Measurements from ENCODE around the gene FBXL16. TPM values are rescaled to one million over a fixed set of nuclear protein-coding genes. Genes with fewer than 3 reads are reported as not detected.

Gene FBXL16
- polyA plus RNA-seq, 1 of the 3 experiments (the other 2 are of a cell fraction), result 19.8 TPM

DNA sequence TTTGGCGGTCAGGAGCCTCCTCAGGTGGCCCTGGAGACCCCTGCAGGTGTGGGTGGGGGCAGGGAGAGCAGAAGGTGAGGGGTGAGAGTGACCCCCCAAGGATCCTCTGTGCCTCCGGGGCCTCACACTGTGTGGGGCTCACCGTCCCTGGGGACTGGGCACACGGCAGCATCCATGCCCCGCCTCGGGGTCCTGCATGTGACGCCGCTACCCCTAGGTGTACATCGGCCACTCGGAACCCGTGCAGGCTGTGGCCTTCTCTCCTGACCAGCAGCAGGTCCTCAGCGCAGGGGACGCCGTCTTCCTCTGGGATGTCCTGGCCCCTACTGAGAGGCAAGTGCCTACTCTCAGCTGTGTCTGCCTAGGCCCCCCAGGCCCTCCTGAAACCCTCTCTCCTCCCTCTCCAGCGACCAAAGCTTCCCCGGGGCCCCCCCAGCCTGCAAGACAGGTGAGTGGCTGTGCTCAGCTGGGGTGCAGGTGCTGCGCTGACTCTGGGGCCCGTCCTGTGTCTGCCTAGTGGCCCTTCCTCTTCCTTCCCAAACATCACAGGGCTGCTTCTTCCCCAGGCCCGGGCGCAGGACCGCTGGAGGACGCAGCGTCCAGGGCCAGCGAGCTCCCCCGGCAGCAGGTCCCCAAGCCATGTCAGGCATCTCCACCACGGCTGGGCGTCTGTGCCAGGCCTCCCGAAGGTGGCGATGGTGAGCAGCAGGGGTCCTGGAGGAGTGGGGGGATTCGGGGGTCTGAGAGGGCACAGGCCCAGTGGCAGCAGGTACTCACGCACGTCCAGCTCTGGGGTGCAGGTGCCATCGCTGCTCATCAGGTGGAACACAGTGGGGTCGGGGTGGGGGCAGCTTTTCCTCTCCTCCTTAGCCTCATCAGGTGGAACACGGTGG lies 46.7 kb downstream of the FBXL16 start:
- no peaks in the 10 kb centered on the region for H3K79me2 ChIP-seq (ENCODE audit: insufficient read depth)
- ChIA-PET POLR2A (interaction anchor here (0.8 to 1.2 kb wide), 2 partner anchors 9 to 29 kb away, joined by 3 to 4 read pairs; no protein-coding TSS in a partner anchor), CTCF (interaction anchor here (0.7 to 6.7 kb wide), 7 partner anchors 9 to 32 kb away, joined by 3 to 92 read pairs (median 7); partner anchors contain the start of genes RHBDL1, RHOT2, STUB1 and WDR24)
- peaks cover 3 to 35% of the 10 kb centered on the region in 2 experiments; a peak in 3 of 4 replicates for H3K4me1 ChIP-seq (ENCODE audit: control insufficient read depth in 1 of 2, insufficient read depth in 2 of 2, low read depth in 1 of 2, low read length in 1 of 2)
- H3K9me3 ChIP-seq, result no peaks in the 10 kb centered on the region
- no peaks in the 10 kb centered on the region for H4K20me1 ChIP-seq (ENCODE audit: insufficient read depth)
- no peak for TF ChIP-seq EZH2phosphoT487 (IDR thresholded peaks at IDR 0.05; ENCODE audit: borderline replicate concordance, low read depth)
- no peak for TF ChIP-seq MXI1 (IDR thresholded peaks at IDR 0.05; ENCODE audit: low read depth, low read length)
- TF ChIP-seq, protein P1, sequence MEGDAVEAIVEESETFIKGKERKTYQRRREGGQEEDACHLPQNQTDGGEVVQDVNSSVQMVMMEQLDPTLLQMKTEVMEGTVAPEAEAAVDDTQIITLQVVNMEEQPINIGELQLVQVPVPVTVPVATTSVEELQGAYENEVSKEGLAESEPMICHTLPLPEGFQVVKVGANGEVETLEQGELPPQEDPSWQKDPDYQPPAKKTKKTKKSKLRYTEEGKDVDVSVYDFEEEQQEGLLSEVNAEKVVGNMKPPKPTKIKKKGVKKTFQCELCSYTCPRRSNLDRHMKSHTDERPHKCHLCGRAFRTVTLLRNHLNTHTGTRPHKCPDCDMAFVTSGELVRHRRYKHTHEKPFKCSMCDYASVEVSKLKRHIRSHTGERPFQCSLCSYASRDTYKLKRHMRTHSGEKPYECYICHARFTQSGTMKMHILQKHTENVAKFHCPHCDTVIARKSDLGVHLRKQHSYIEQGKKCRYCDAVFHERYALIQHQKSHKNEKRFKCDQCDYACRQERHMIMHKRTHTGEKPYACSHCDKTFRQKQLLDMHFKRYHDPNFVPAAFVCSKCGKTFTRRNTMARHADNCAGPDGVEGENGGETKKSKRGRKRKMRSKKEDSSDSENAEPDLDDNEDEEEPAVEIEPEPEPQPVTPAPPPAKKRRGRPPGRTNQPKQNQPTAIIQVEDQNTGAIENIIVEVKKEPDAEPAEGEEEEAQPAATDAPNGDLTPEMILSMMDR (IDR thresholded peaks at IDR 0.05), result peak; percentile 33
- no peak for TF ChIP-seq RAD21 (IDR thresholded peaks at IDR 0.05; ENCODE audit: low read length)
- TF ChIP-seq POLR2AphosphoS5 (IDR thresholded peaks at IDR 0.05; ENCODE audit: low read depth, low read length), result no peak
- no peak for TF ChIP-seq CHD2 (IDR thresholded peaks at IDR 0.05; ENCODE audit: low read length, partially characterized antibody)
- H3K4me2 ChIP-seq, result no peak overlapping the region
- H2AFZ ChIP-seq (ENCODE audit: low read depth), result no peak overlapping the region
- peaks cover 0 to 56% of the 10 kb centered on the region in 2 experiments for H3K36me3 ChIP-seq (replicated peaks in 1 of 2; ENCODE audit: control insufficient read depth in 1 of 2, insufficient read depth in 2 of 2, low read length in 1 of 2)
- H3K9ac ChIP-seq, result no peak overlapping the region
- no peak overlapping the region for H3K4me3 ChIP-seq (ENCODE audit: low read depth in 2 of 2, low read length in 1 of 2)
- H3K27ac ChIP-seq (ENCODE audit: low read depth in 2 of 2, low read length in 1 of 2), result no peak overlapping the region; a peak in 1 of 4 replicates
- WGBS (ENCODE audit: low lambda C conversion rate), result 97% methylated on average over 19 of the region's 35 CpGs
- H3F3A ChIP-seq (replicated peaks; ENCODE audit: insufficient read depth), result no peaks in the 10 kb centered on the region
- no peaks in the 10 kb centered on the region for H3K27me3 ChIP-seq (ENCODE audit: insufficient read depth)
- no peaks in the 10 kb centered on the region for H3K9me2 ChIP-seq
- DNase-seq, result peak; percentile 56

DNA sequence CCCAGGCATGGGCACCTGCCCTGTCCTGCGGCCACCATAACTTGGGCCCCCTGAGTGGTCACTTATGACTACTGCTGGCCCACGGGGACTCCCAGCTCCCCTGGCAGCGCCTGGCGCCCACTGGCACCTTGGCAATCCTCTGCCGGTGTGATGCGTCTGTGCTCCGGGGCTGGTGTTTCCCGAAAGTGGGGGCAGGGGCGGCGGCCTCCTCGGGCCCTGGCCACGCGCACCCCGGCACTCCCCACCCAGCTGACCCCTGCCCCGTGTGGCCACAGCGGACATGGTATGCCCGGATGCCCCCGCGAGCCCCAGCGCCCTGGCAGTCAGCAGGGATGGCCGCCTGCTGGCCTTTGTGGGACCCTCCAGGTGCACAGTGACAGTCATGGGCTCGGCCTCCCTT lies 48.1 kb downstream of the FBXL16 start:
- Histone ChIP-seq H3K9me3 (no peaks in the 10 kb centered on the region), H3K9me2 (no peaks in the 10 kb centered on the region), H3K27ac (ENCODE audit: low read depth in 2 of 2, low read length in 1 of 2) (no peak overlapping the region), H3K27me3 (ENCODE audit: insufficient read depth) (no peaks in the 10 kb centered on the region), H4K20me1 (ENCODE audit: insufficient read depth) (no peaks in the 10 kb centered on the region), H3K4me2 (no peak overlapping the region), H3K4me3 (ENCODE audit: low read depth in 2 of 2, low read length in 1 of 2) (no peak overlapping the region), H3K36me3 (replicated peaks in 1 of 2; ENCODE audit: control insufficient read depth in 1 of 2, insufficient read depth in 2 of 2, low read length in 1 of 2) (peaks cover 0 to 55% of the 10 kb centered on the region in 2 experiments), H3K79me2 (ENCODE audit: insufficient read depth) (no peaks in the 10 kb centered on the region), H3F3A (replicated peaks; ENCODE audit: insufficient read depth) (no peaks in the 10 kb centered on the region), H2AFZ (ENCODE audit: low read depth) (no peak overlapping the region), H3K9ac (no peak overlapping the region), H3K4me1 (ENCODE audit: control insufficient read depth in 1 of 2, insufficient read depth in 2 of 2, low read depth in 1 of 2, low read length in 1 of 2) (peaks cover 3 to 32% of the 10 kb centered on the region in 2 experiments; a peak in 3 of 4 replicates)
- WGBS (ENCODE audit: low lambda C conversion rate), result 100% methylated on average over 2 of the region's 22 CpGs
- CTCF ChIA-PET, result interaction anchor here (2.0 to 6.7 kb wide), 3 partner anchors 8 to 11 kb away, joined by 7 to 92 read pairs (median 8); partner anchors contain the start of genes RHOT2 and WDR90
- POLR2A ChIA-PET, result no interaction called here
- DNase-seq, result no peak
- TF ChIP-seq FOXJ3 (CRISPR knock-in tag; IDR thresholded peaks at IDR 0.05) (no peak), EP300 (IDR thresholded peaks at IDR 0.05; ENCODE audit: borderline replicate concordance in 1 of 2, low read depth in 1 of 2, low read length in 1 of 2) (no peak), SIN3A (IDR thresholded peaks at IDR 0.05; ENCODE audit: borderline replicate concordance, low read depth, low read length) (no peak), RCOR1 (IDR thresholded peaks at IDR 0.05; ENCODE audit: low read length) (no peak), FOSL2 (IDR thresholded peaks at IDR 0.05; ENCODE audit: borderline replicate concordance, low read depth) (no peak)
- TF ChIP-seq, protein P2, sequence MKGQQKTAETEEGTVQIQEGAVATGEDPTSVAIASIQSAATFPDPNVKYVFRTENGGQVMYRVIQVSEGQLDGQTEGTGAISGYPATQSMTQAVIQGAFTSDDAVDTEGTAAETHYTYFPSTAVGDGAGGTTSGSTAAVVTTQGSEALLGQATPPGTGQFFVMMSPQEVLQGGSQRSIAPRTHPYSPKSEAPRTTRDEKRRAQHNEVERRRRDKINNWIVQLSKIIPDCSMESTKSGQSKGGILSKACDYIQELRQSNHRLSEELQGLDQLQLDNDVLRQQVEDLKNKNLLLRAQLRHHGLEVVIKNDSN (IDR thresholded peaks at IDR 0.05; ENCODE audit: borderline replicate concordance, low read depth), result no peak
- TF ChIP-seq, protein P3, sequence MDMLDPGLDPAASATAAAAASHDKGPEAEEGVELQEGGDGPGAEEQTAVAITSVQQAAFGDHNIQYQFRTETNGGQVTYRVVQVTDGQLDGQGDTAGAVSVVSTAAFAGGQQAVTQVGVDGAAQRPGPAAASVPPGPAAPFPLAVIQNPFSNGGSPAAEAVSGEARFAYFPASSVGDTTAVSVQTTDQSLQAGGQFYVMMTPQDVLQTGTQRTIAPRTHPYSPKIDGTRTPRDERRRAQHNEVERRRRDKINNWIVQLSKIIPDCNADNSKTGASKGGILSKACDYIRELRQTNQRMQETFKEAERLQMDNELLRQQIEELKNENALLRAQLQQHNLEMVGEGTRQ (IDR thresholded peaks at IDR 0.05; ENCODE audit: borderline replicate concordance, low read depth, low read length), result no peak
- TF ChIP-seq, protein P1 (IDR thresholded peaks at IDR 0.05), result no peak
- TF ChIP-seq, protein P4, sequence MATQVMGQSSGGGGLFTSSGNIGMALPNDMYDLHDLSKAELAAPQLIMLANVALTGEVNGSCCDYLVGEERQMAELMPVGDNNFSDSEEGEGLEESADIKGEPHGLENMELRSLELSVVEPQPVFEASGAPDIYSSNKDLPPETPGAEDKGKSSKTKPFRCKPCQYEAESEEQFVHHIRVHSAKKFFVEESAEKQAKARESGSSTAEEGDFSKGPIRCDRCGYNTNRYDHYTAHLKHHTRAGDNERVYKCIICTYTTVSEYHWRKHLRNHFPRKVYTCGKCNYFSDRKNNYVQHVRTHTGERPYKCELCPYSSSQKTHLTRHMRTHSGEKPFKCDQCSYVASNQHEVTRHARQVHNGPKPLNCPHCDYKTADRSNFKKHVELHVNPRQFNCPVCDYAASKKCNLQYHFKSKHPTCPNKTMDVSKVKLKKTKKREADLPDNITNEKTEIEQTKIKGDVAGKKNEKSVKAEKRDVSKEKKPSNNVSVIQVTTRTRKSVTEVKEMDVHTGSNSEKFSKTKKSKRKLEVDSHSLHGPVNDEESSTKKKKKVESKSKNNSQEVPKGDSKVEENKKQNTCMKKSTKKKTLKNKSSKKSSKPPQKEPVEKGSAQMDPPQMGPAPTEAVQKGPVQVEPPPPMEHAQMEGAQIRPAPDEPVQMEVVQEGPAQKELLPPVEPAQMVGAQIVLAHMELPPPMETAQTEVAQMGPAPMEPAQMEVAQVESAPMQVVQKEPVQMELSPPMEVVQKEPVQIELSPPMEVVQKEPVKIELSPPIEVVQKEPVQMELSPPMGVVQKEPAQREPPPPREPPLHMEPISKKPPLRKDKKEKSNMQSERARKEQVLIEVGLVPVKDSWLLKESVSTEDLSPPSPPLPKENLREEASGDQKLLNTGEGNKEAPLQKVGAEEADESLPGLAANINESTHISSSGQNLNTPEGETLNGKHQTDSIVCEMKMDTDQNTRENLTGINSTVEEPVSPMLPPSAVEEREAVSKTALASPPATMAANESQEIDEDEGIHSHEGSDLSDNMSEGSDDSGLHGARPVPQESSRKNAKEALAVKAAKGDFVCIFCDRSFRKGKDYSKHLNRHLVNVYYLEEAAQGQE (IDR thresholded peaks at IDR 0.05; ENCODE audit: low read depth, low read length), result no peak
